ENCODE results near the gene SMIM20. TPM values are rescaled to one million over a fixed set of nuclear protein-coding genes. Genes with fewer than 3 reads are reported as not detected.

The SMIM20 gene
- total RNA-seq, 1 experiment from 2014 or later: 27.0 TPM

GRCh38 chr4:25953740-25954139 lies 39.7 kb downstream of the SMIM20 start:
- no peaks in the 10 kb centered on the region for H3K27me3 ChIP-seq (ENCODE audit: low read length)
- no peak overlapping the region for H3K4me3 ChIP-seq (ENCODE audit: low read length)
- H3K9ac ChIP-seq (ENCODE audit: low read length): no peak overlapping the region
- intact Hi-C loops (cut with micrococcal nuclease): no loop called here
- BruUV-seq (replicated peaks): no TSS peak
- no peak for TF ChIP-seq EZH2 (IDR thresholded peaks at IDR 0.05; ENCODE audit: low read length, unreplicated experiment)
- no peak for TF ChIP-seq EZH2phosphoT487 (IDR thresholded peaks at IDR 0.05; ENCODE audit: borderline replicate concordance, low read length)
- no peak for TF ChIP-seq CTCF (conservative IDR thresholded peaks at IDR 0.05; ENCODE audit: low read depth, low read length)
- H3K4me2 ChIP-seq (ENCODE audit: low read length): no peak overlapping the region
- H3F3A ChIP-seq (ENCODE audit: low read length, unreplicated experiment): no peaks in the 10 kb centered on the region
- POLR2A ChIA-PET (ENCODE audit: unreplicated experiment): interaction anchor here (0.6 kb wide), 1 partner anchor 10 kb away, joined by 4 read pairs; no protein-coding TSS in a partner anchor
- CTCF ChIA-PET: no interaction called here
- H3K9me2 ChIP-seq (replicated peaks; ENCODE audit: low read length): no peaks in the 10 kb centered on the region
- H4K20me1 ChIP-seq (ENCODE audit: low read length): no peaks in the 10 kb centered on the region
- H3K36me3 ChIP-seq (ENCODE audit: low read depth, low read length): no peaks in the 10 kb centered on the region
- peaks cover 12% of the 10 kb centered on the region for H3K4me1 ChIP-seq (ENCODE audit: insufficient read depth, low read length)
- H3K27ac ChIP-seq (ENCODE audit: low read length): no peak overlapping the region
- ATAC-seq: peak; percentile 92
- peak; percentile 77 for DNase-seq
- H3K9me3 ChIP-seq (ENCODE audit: low read length): no peaks in the 10 kb centered on the region
- no peaks in the 10 kb centered on the region for H3K79me2 ChIP-seq (ENCODE audit: low read length)
- H2AFZ ChIP-seq (ENCODE audit: low read length): no peak overlapping the region

DNA sequence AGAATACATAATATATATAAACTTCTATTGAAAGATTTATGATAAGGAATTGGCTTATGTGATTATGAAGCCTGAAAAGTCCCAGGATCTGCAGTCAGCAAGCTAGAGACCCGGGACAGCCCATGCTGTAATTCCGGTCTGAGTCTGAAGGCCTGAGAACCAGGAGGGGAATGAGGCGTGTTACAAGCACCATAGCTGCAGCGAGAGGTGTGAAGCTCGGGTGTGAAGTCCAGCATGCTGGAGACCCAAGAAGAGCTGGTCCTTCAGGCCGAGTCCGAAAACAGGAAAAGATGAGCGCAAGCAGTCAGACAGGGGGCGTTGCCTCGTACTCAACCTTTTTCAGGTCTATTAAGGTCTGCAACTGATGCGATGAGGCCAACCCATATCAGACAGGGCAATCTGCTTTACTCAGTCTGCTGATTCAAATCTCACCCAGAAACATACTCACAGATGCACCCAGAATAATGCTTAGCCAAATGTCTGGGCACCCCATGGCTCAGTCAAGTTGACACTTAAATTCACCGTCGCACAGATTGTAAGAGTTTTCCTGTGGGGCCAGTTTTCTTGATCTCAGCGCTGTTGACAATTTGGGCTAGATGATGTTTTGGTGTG lies 40.4 kb downstream of the SMIM20 start:
- intact Hi-C loops (cut with micrococcal nuclease): no loop called here
- Histone ChIP-seq H2AFZ (ENCODE audit: low read length) (no peak overlapping the region), H3K9me2 (replicated peaks; ENCODE audit: low read length) (no peaks in the 10 kb centered on the region), H3K9me3 (ENCODE audit: low read length) (no peaks in the 10 kb centered on the region), H3K36me3 (ENCODE audit: low read depth, low read length) (no peaks in the 10 kb centered on the region), H4K20me1 (ENCODE audit: low read length) (no peaks in the 10 kb centered on the region), H3K27ac (ENCODE audit: low read length) (no peak overlapping the region), H3K4me3 (ENCODE audit: low read length) (no peak overlapping the region), H3K27me3 (ENCODE audit: low read length) (no peaks in the 10 kb centered on the region), H3K79me2 (ENCODE audit: low read length) (no peaks in the 10 kb centered on the region), H3K9ac (ENCODE audit: low read length) (no peak overlapping the region), H3K4me2 (ENCODE audit: low read length) (no peak overlapping the region), H3K4me1 (ENCODE audit: insufficient read depth, low read length) (peaks cover 12% of the 10 kb centered on the region), H3F3A (ENCODE audit: low read length, unreplicated experiment) (no peaks in the 10 kb centered on the region)
- CTCF ChIA-PET: no interaction called here
- BruUV-seq (replicated peaks): no TSS peak
- POLR2A ChIA-PET (ENCODE audit: unreplicated experiment): interaction anchor here (0.6 kb wide), 1 partner anchor 10 kb away, joined by 4 read pairs; no protein-coding TSS in a partner anchor
- DNase-seq: no peak
- no peak for TF ChIP-seq CTCF (conservative IDR thresholded peaks at IDR 0.05; ENCODE audit: low read depth, low read length)
- TF ChIP-seq EZH2 (IDR thresholded peaks at IDR 0.05; ENCODE audit: low read length, unreplicated experiment): no peak
- no peak for TF ChIP-seq EZH2phosphoT487 (IDR thresholded peaks at IDR 0.05; ENCODE audit: borderline replicate concordance, low read length)
- ATAC-seq: no peak

- ChIA-PET POLR2A (ENCODE audit: unreplicated experiment) (no interaction called here), CTCF (no interaction called here)
- Histone ChIP-seq H3K36me3 (ENCODE audit: low read depth, low read length) (no peaks in the 10 kb centered on the region), H2AFZ (ENCODE audit: low read length) (no peak overlapping the region), H3K27ac (ENCODE audit: low read length) (no peak overlapping the region), H4K20me1 (ENCODE audit: low read length) (no peaks in the 10 kb centered on the region), H3K9ac (ENCODE audit: low read length) (no peak overlapping the region), H3K9me3 (ENCODE audit: low read length) (no peaks in the 10 kb centered on the region), H3K79me2 (ENCODE audit: low read length) (no peaks in the 10 kb centered on the region), H3K9me2 (replicated peaks; ENCODE audit: low read length) (no peaks in the 10 kb centered on the region), H3K27me3 (ENCODE audit: low read length) (no peaks in the 10 kb centered on the region), H3K4me3 (ENCODE audit: low read length) (no peak overlapping the region), H3F3A (ENCODE audit: low read length, unreplicated experiment) (no peaks in the 10 kb centered on the region), H3K4me1 (ENCODE audit: insufficient read depth, low read length) (peaks cover 12% of the 10 kb centered on the region), H3K4me2 (ENCODE audit: low read length) (no peak overlapping the region)
- no TSS peak for BruUV-seq (replicated peaks)
- intact Hi-C loops (cut with micrococcal nuclease): no loop called here
- DNase-seq (no peak), ATAC-seq (no peak)
- TF ChIP-seq CTCF (conservative IDR thresholded peaks at IDR 0.05; ENCODE audit: low read depth, low read length) (no peak), EZH2phosphoT487 (IDR thresholded peaks at IDR 0.05; ENCODE audit: borderline replicate concordance, low read length) (no peak), EZH2 (IDR thresholded peaks at IDR 0.05; ENCODE audit: low read length, unreplicated experiment) (no peak)
Measured at GRCh38 chr4:25955705-25956104, 41.7 kb downstream of the SMIM20 start.
